Suppressor macrophage treated with lipopolysaccharide for 1 hour (primary cell): Measurements from ENCODE around the gene LCN6.
"Not testable (repeated sequence)": the region's sequence is repeated elsewhere in the genome, so short reads cannot be mapped to it uniquely, and the experiment has no call there.

ENCODE experiments used
- DNase-seq, 3 donors: peaks; one replicate each; pipeline ENCODE4 v3.0.0-alpha.2; 2020 to 2022

Gene LCN6

DNA sequence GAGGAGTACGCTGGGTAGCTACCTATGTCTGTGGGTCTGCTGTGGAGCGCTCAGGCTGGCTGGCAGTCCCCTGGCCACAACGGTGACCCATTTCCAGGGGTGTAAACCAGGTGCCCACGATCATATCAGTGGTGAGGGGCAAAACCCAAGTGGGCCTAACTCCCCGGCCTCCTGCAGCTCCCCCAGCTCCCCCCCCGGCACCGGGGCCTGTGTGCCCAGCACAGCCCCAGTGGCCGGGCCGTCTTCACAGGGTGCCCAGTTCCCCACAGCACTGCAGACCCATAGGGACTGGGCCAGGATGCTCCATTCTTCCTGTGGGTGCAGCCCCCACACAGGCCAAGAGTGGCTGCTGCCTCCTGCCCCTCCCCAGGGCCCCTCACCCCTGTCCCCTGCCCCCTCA, 10.7 kb upstream of the LCN6 start:
- DNase-seq = no peak

DNA sequence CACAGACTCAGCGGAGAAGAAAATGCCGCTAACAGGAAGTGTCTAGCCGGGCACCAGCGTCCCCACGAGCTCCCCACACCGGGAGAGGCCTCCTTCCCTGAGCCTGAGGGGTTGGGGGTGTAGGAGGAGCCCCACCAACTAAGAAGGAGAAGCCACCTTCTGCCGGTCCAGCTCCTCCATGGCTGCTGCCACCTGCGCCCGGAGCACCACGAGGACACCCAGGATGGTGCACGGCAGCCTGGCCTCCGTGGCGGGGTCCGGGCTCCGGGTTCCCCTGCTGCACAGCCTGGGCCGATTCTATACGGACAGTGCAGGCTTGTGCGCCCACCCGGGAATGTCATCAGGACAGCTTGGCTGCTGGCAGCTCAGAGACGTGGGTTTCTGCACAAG, 9.4 kb upstream of the LCN6 start:
- DNase-seq = no peak

DNA sequence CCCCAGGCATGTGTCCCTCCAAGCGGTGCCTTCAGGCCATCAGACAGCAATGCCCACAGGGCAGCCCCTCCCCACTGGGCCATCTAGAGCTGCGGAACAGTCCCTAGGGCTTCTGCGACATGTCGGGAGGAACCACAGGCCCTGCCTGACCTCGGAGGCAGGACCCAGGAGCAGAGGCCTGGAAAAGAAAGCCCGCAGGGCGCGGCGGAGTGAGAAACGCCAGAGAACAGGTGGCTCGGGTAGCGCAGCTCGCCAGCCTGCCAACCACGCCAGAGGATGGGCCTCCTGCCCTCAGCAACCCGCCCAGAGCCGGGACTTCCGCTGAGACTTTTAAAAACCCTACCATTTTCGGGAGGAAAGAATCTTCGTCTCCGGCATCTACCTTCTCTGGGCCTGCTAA, 9.0 kb upstream of the LCN6 start:
- no peak for DNase-seq

DNA sequence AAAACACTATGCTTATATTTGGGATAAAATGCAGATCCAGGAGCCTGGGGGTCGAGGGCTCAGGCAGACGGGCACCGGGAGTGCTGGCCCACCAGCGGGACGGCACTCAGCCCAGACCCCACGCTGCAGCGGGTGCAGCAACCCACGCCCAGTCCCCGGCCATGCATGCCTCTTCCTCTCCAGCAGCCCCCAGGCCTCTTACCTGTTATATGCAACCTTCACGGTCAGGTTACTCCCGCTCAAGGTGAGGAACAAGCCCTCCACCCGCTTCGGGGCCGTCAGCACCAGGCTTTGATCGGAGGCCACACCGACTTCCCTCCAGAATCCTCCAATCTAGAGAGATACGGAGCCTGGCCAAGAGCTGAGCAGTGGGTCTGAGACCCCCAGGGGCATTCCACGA, 8.5 kb upstream of the LCN6 start:
- DNase-seq = no peak

DNA sequence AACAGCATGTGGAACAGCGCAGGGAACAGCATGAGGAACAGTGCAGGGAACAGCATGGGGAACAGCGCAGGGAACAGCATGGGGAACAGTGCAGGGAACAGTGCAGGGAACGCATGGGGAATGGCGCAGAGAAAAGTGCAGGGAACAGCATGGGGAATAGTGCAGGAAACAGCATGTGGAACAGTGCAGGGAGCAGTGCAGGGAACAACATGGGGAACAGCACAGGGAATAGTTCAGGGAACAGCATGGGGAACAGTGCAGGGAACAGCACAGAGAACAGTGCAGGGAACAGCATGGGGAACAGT, 7.8 kb upstream of the LCN6 start:
- no peak for DNase-seq

DNA sequence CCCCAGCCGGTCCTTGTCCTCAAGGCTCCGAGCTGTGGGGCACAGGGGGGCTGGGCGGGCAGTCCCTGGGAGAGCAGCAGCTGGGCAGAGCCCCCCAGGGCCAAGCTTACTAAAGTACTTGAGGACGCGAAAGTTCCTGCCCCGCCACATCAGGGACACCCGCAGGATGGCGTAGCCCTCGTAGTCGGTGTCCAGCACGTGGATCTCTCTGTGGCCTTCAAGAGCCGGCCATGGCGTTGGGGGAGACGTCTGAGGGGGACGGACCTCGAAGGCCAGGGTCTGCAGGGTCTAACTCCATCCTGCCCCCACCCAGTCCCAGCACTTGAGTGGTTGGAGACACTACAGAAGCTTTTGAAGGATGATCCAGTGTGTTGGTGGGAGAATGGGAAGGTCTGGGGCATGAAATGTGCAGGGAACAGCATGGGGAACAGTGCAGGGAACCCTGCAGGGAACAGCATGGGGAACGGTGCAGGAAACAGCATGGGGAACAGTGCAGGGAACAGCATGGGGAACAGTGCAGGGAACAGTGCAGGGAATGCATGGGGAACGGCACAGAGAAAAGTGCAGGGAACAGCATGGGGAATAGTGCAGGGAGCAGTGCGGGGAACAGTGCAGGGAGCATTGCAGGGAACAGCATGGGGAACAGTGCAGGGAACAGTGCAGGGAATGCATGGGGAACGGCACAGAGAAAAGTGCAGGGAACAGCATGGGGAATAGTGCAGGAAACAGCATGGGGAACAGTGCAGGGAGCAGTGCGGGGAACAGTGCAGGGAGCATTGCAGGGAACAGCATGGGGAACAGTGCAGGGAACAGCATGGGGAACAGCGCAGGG, 7.2 kb upstream of the LCN6 start:
- DNase-seq = not testable (repeated sequence)

DNA sequence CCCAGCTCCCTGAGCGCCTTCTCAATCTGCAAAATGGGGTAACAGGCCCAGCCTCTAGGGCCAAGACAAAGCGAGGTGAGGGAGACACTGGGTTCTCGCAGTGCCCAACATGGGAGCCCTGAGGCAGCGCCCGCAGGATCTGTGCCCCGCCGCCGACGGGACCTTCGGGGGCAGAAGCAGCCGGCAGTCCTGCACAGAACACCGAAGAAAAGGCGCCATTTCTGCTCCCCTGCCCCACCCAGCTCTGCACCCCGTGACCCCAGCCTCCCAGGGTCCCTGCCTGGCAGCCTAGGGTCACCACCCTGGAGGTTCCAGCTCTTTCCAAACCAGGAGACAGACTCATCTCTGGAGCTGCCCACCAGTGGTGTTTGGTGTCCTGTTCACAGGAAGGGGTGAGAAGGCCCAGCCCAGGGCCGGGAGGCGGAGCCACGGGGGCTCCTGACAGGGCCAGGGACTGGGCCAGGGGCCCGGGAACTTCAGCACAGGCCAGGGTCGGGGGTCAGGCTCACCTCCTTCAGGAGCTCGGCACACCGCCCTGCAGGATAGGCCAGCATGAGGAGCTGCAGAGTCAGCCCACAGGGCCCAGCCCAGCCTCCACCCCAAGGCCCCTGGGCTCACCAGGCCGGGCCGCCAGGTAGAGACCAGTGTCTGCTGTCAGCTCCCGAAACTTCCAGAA, 6.4 kb upstream of the LCN6 start:
- no peak for DNase-seq

DNA sequence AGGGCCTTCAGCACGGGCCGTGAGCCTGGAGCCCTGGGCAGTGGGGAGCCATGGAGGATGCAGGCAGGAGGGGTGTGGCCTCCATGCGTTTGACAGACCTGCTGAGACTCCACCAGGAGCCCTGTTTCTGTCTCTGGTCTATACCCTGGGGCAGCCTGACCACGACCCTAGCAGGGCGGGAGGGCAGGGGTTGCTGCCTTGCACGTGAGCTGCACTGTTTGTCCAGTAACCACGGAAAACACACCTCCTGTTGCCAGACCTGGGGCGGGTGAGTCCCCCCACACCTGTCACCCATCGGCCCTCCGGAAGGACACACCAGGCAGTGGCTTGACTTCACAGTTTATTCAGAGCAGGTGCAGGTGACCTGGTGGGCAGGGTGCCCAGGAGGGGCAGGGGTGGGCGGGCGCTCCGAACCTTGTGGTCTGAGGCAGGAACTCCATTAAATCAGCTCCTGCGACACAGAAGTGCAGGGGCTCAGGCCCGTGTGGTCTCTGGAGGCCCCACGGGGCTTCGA, 5.8 kb upstream of the LCN6 start:
- DNase-seq = no peak

DNA sequence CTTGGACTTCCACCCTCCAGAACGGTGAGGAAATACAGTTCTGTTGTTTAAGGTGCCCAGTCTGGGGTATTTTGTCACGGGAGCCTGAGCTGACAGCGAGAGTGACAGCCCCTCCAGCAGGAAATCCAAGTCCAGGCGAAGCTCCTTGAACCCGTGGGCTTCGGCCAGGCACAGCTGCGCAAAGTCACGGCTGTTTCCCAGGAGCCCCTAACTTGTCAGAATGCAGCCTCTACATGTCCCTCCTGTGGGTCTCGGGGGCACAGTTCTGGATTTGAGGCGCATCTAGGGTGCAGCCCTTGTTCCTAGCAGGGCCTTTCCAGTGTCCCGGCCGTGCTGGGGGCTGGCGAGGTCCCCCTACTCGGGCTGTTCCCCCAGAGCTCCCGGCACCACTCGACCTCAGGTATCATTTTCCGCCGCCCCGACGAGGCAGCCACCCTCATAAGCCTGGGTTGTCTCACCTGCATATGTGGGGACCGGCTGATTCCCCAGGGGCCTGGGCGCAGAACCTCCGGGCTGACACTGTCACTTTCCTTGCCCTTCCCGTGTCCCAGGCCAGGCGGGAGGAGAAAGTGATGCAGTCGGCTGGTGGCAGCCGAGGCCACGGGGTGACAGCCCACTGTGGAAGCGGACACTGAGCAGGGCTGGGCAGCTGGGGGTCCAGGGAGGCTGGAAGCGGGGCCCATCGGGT, 5.2 kb upstream of the LCN6 start:
- DNase-seq = no peak

DNA sequence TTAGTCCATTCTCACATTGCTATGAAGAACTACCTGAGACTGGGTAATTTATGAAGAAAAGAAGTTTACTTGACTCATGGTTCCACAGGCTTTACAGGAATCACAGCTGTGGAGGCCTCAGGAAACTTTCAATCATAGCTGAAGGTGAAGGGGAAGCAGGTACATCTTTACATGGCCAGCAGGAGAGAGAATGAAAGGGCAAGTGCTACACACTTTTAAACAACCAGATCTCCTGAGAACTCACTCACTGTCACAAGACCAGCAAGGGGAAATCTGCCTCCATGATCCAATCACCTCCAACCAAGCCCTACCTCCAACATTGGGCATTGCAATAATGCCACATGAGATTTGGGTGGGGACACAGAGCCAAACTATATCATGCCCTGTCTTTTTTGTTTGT, 3.5 kb upstream of the LCN6 start:
- DNase-seq = no peak

DNA sequence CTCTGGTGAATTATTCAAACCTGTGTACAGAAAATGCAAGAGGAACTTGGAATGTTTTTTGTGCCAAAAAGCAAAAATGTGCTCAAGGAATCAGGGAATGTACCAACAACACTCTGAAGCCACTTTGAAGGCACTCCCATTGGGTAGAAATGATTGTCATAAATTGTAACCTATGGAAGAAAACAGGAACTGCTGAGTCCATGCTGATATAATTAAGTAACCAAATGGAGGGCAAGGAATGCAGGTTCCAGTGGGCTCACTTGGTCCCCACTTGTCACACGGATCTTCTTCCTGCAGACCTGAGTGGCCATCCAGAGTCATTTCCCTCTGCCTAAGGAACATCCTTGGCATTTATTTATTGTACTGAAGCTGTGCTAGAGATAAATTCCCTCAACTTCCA, 2.9 kb upstream of the LCN6 start:
- no peak for DNase-seq

DNA sequence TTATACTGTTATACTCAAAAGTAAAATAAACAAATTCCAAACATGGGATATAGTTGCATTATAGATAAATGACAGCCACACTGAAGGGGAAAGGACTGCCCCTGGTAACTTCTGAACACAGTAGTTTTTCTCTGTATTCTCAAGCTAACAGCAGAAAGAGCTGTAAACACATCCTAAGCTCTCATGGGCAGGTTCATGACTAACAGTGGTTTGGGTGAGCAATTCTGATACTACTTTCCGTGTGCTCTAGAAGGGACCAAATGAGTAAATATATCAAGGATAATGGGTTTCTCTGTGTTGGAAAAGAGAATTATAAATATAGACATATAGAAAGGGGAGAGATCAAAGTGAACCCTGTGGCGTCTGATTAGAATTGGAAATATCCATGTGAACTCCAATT, 2.2 kb upstream of the LCN6 start:
- no peak for DNase-seq

DNA sequence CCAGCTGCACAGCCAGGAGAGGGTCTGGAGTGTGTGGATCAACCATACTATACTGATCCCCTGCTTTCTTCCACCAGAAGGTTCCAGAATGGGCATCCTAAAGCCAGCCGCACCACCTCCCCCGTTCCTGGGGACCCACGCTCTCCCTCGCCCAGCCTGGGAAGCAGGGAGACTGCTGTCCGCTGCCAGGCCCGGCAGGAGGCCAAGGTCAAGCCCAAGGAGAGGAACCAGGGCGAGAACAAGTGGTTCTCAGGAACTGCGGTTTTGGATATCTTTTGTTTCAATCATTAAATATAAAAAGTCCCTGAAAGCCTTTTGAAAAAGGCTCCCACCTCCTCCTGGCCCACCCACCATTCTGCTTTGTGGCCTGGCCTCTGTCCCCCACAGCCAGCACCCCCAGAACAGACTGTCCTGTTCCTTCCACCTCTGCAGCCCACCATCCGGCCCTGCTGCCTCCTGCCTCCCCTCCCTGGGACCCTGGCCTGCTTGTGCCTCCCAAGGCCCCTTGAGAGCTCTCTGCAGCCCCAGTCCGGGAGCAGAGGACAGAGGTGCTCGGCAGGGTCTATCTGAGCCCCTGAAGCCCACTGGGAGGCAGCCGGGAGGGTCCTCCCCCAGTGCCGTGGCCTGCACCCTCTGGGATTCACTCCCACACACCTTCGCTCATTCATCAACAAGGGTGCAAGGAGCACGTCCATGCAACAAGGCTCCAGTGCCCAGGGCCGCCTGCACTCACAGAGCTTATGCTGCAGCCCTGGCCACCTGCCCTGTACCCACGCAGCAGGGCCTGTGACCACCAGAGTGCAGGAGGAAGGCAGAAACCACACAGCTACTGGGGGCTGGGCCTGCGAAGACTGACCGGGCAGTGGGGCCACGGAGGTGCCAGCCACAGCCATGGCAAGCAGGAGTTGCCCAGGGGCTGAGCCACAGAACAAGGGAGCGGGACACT, 614 bp upstream of the LCN6 start:
- DNase-seq = no peak

DNA sequence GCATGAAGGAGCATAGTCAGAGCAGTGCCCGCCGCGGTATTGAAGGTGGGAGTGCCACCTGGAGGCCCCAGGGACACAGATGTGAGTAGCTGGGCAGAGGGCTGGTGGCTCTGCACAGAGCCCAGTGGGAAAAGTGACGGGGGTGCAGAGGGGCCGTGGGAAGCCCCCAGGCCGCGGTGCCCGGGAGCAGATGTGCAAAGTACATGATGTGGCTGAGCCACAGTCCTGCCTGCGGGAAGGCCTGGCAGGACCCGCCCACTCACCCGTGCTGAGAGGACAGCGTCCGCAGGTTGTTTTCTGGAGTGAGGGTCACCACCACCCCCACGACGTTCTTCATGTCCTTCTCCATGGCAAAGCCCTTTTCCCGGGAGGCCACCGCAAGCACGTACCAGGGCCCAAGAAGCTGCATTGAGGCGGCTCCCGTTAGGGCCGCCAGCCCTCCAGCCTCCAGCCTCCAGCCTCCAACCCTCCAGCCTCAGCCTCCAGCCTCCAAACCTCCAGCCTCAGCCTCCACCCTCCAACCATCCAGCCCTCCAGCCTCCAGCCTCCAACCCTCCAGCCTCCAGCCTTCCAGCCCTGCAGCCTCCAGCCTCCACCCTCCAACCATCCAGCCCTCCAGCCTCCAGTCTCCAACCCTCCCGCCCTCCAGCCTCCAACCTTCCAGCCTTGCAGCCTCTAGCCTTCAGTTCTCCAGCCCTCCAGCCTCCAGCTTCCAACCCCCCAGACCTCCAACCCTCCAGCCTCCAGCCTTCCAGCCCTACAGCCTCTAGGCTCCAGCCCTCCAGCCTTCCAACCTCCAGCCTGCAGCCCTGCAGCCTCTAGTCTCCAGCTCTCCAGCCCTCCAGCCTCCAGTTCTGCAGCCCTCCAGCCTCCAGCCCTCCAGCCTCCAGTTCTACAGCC, 914 bp downstream of the LCN6 start:
- DNase-seq = no peak

DNA sequence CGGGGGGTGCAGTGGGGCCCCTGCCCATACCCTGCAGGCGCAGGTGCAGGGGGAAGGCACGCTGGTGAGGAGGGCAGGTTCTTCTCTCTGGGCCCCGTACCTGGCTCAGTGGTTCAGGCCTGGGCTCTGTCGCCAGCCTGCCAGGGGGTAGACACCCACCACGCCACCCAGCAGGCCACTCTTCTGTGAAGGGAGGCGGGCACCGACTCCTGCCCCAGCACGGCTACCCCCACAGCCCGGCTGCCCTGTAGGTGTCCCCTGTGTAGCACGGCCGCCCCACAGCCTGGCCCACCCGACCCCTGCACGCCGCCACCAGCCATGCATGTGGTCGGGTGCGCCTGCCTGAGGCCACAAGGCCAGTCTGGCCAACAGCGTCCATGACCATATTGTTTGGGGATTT, 1.7 kb downstream of the LCN6 start:
- DNase-seq = no peak

DNA sequence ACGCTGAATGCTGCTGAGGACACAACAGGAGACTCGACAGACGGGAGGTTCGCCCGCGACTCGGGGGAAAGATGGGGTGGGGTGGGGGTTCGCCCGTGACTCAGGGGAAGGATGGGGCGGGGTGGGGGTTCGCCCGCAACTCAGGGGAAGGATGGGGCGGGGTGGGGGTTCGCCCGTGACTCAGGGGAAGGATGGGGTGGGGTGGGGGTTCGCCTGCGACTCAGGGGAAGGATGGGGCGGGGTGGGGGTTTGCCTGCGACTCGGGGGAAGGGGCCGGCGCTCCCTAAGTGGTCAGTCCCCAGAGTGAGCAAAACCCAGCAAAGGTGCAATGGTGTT, 2.2 kb downstream of the LCN6 start:
- DNase-seq = no peak

DNA sequence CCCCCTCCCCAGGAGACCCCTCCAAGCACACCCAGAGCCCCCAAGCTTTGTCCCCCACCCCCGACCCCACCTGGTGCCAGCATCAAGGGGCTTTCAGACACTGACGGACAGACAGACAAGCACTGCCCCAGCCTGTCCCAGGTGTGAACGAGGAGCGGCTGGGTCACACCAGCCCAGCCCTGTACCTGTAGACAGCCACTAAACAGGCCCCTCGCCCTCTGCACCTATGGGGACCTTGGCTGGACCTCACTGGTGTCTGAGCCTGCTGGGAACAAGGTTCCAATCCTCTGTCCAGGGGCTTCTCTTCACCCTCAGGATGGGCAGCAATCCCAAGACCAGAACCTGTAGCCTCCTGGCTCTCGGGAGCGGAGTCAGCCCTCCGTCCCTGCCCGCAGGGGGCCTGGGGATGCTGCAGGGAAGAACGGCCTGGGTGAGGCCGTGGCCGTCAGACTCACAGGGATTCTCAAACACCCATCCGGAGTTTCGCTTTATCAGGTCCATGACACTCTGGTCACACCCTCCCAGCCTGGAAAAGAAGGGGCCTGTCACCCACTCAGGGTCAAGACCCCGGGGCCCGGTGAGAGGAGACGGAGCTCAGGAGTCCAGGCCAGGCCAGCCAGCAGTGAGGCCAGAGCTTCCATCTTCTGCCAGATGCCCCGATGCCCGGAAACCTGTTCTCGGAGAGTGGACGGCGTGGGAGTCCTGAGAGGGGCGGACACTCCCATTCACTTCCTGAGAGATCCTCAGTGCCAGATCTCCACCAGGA, 2.8 kb downstream of the LCN6 start:
- no peak for DNase-seq

DNA sequence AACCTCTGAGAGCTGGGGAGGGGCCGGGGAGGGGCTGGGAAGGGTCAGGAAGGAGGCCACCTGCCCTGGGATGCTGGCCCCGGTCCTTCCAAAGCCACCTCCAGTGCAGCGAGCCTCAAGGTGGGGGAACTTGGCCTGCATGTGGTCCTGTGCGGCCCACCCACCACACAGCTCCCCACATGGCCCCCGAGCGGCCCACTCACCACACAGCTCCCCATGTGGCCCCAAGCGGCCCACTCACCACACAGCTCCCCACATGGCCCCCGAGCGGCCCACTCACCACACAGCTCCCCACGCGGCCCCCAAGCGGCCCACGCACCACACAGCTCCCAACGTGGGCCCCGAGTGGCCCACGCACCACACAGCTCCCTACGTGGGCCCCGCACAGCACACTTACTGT, 3.6 kb downstream of the LCN6 start:
- DNase-seq = no peak

DNA sequence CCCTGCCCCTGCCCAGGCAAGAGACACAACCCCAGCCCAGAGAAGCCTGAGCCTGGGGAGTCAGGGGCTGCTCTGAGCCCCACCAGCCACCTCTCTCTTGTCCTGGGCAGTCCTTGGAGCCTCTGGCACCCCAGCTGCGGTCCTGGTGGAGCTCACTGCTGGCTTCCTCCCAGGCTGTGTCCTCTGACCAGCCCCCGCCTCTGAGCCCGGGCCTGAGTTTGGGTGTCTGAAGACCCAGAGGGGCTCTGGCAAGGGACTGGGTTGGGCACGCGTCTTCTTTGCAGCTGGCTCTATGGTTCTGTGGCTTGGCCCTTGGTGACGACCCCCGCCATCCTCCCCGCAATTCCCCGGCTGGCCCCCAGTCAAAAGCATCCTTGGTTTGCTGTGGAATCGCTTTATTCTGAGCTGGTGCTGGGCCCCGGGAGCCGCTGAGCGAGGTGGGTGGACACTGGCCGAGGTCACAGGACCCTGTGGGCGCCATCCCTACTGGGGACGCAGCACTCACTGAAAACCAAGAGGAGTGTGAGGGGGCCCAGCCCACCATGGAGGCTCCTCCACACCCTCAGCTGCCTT, 4.6 kb downstream of the LCN6 start:
- no peak for DNase-seq

DNA sequence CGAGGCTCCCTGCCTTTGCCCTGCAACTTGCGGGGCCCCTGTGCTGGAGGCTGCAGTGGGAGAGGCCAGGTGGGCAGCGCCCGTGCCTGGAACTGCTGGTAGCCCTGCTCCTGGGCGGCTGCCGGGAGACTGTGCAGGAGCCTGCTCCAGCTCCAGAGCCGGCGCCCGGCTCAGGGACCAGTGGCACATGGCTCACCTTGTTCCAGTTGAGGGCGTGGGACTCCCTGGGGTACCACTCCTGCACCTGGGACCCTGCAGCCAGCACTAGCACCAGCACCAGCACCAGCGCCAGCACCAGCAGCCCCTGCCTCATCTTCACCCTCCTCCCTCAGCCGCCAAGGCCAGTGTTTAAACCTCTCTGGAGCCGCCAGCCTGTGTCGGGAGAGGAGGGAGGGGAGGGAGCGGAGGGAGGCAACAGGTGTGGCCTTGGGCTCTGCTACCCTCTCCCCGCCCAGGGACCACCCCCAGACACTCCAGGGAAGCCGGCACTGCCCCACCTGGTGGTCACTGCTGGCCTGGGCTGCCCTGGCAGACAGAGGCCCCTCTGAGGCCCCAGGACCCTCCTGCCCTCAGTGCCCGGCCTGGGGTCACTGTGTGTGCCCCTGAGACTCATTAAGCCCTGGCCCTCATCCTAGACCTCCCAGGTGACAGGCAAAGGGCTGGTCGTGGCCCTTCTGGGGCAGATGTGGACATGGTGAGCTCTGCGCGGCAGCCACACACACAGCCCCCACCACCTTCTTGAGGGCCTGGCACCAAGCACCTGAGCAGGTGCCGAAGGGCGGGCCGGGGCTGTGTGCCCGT, 5.5 kb downstream of the LCN6 start, which contains the start of gene LCN10:
Gene LCN10, minus strand, starts transcription at position 350 of the 801 bp plus-strand sequence. Its CDS starts 37 bp downstream, at position 313.
- no peak for DNase-seq
